T-helper 9 cell (primary cell): Measurements from ENCODE around the gene ELAC2.
"Not testable (repeated sequence)": the region's sequence is repeated elsewhere in the genome, so short reads cannot be mapped to it uniquely, and the experiment has no call there.

Experiments
- DNase-seq: peaks from one replicate; pipeline ENCODE4 v3.0.0-alpha.2; 2020

The ELAC2 gene

DNA sequence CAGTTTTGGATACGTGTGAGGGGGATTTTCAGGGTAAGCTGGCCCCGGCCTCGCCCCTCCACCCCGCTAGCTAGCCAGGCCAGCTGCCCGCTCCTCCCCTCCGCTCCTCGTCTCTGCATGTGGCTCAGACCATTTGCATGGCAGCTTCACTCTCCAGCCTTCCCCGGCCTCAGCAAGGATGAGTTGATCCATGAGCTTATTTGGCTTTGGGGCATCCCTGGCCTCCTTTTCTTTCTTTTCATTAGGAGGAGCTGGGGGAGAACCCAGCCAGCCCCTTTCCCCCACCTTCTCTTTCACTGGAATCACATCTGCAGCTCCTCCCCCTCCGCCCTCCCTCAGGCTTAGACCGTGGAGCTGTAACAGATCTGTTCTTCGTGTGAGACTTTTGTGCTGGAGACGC lies 30.7 kb downstream of the ELAC2 start:
- no peak for DNase-seq

DNA sequence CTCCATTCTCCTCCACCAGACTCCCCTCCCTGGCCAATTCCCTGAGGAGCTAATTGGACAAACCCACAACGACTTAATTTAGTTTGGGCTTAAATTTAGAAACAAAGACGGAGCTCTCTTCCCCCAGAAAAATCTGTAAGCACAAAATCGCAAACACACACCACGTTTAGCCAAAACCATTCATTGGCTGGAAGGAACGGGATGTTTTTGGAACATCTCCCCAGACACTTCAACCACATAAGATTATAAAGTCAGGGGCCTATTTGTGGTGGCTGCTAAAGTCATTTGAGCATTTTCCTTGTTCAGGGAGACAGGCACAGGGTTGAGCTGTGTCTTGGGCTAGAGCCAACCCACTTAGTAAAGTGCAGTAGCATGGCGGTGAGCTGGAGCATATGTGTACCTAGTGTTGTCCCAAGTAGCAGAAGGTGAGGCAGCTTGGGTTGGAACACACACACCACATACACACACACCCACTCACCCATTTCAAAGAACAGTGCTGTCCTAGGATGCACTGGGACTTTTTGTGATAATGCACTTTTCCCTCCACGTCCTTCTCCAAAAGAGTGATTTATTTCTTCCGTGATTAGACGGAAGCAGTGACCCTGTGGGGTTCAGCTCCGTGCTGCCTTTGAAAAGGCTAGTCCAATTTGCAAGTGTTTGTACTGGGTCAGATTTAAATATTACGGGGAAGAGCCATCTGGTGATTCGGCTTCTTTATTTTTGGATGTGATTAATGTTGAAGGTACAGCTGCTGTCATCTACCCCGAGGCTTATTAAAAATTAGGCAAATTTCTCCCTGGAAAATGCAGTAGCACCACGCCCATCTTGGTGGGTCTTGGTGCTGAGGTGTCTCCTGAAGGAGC lies 32.2 kb downstream of the ELAC2 start:
- no peak for DNase-seq

DNA sequence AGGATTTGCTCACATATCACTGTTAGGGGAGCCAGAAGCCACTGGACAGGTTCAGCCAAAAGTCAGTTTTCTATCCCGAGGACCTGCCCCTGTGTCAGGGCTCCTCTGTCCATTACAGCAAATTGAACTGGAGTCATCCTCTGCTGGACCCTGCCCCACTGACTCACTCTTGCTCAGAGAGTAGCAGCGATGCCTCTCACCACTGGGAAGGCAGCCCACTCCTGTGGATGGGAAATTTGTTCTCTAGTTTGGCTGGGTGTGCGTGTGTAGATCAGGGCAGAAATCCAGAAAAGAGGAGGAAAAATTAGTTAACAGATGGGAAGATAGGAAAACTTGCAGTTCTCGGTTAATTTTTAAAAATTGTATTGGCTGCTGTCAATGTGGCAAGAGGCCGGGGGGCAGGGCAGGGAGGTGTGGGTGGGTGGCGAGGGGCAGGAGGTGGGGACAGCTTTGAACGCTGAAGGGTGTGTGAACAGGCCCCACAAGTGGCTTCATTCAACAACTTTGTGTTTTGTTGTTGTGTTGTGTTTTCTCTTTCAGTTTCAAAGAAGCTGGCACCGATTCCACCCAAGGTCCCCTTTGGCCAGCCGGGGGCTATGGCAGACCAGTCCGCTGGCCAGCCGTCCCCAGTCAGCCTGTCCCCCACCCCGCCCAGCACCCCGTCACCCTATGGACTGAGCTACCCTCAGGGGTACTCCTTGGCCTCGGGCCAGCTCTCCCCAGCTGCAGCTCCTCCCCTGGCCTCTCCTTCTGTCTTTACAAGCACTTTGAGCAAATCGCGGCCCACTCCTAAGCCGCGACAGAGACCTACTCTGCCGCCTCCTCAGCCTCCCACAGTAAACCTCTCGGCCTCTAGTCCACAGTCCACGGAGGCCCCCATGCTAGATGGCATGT lies 33.6 kb downstream of the ELAC2 start:
- no peak for DNase-seq

DNA sequence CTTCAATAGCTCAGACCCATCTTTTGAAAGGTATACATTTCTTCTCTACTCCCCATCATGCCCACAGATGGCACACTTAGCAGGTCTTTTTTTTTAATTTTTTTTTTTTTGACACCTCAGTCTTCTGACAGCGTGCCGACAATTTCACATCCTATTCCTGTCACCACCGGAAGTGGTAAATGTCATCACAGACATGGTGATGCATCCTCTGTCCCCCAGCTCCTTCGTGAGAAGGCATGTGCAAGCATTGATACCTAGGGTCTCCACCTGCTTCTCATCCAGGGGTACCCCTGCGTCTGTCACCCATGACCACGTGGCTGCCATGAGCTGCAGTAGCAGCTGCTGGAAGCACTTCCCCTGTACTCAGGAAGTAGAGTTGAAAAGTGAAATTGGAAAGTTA lies 35.6 kb downstream of the ELAC2 start:
- DNase-seq, result no peak

DNA sequence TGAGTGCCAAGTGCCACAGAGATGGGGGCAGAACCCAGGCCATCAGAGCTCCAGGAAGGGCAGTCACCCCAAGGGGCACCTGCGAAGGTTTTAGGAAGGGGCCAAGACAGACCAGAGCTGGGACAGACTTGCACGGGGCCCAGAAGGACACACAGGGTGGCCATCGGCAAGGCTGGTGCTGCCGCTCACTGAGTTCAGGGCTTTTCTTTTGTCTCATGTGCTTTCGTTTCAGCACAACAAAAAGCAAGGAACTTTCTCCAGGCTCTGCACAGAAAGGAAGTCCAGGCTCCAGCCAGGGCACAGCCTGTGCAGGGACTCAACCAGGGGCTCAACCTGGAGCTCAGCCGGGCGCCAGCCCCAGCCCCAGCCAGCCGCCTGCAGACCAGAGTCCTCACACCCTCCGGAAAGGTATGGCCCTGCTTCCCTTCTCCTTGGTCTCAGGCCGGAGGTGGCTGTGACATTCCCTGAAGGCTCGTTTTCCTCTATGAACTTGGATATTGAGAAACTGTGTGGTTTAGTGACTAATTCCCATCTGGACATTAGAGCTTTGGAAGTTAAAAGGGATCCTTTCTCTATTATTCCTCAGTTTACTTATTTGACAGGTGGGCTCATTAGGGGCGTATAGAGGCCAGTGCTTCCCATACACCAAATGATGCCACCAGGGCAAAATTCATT lies 37.9 kb downstream of the ELAC2 start:
- DNase-seq, result no peak

DNA sequence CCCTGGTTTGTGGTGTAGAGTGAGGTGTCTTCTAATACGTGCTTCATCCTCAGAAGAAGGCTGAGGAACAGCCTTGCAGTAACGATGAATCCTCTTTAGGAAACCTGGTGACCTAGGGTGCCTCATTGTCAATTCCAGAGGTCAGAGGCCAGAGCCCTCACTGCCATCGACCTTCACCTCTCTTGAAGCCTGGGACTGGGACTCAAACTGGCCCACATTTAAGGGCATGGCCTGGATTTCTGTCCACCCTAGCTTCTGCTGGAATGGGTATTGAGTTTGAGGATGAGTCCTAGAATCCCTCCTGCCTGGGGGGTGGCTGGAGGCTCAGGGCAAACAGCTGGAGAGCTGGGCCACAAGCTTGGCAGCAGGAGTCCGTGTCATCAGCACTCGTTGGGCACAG lies 38.6 kb downstream of the ELAC2 start:
- DNase-seq, result no peak

DNA sequence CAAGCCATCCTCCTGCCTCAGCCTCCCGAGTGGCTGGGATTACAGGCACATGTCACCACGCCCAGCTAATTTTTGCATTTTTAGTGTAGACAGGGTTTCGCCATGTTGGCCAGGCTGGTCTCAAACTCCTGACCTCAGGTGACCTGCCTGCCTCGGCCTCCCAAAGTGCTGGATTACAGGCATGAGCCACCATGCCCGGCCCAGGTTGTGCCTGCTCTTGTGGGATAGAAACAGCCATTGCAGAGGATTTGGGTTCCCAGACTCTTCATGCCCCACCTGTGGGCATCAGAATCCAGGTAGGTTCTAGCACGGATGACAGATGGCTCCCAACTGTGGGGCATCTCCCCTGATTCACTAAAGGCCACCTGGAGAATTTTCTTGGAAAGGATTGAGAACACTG lies 39.0 kb downstream of the ELAC2 start:
- not testable (repeated sequence) for DNase-seq

DNA sequence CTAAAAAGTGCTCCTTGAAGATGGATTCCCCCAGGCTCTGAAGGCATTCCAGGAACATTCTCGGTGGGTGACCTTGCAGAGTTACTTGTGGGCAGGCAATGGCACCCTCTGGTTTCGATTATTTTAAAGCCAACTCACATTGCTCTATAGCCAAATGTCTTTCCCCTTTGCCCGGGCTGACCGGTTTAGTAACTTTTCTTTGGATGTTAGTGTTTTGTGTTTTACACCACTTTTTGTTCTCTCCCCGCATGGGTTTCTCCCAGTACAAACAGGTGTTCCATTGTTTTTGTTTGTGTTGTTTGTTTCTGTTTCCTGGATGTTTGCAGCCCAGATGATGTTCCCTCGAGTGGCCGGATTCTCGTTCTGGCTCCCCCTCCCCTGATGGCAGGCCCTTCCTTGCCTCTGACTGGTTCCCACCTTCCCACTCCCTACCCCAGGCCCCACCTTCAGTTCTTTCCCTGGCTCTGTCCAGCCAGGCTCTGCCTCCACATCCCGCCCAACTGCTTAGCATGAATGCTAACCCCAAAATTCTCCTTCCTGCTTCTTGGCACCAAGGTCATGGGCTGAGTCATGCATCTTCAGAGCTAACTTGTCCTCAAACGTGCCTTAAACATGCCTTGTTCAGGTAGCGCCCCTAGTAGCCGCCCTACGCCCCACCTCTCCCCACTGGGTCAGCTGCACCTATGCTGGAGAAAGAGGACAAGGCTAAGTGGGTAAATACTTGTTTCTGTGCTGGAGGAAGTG lies 40.6 kb downstream of the ELAC2 start:
- no peak for DNase-seq

DNA sequence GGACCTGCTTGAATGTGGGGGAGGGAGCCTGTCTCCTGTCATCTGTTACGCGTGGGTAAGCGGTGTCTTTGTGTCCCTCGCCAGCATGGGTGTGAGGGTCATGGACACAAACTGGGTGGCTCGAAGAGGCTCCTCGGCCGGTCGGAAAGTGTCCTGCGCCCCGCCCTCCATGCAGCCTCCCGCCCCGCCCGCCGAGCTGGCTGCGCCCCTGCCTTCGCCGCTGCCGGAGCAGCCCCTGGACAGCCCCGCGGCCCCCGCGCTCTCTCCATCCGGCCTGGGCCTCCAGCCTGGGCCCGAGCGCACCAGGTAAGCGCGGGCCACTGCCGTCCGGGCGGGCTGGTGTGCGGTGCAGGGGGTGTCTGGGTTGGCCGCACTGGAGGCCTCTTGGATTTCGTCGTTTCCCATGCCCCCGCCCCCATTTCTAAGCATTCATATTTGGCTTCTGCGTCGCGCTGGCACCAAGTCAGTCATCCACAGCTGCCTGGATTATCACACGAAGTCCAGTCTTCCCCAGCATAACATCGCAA lies 43.8 kb downstream of the ELAC2 start:
- DNase-seq, result no peak

DNA sequence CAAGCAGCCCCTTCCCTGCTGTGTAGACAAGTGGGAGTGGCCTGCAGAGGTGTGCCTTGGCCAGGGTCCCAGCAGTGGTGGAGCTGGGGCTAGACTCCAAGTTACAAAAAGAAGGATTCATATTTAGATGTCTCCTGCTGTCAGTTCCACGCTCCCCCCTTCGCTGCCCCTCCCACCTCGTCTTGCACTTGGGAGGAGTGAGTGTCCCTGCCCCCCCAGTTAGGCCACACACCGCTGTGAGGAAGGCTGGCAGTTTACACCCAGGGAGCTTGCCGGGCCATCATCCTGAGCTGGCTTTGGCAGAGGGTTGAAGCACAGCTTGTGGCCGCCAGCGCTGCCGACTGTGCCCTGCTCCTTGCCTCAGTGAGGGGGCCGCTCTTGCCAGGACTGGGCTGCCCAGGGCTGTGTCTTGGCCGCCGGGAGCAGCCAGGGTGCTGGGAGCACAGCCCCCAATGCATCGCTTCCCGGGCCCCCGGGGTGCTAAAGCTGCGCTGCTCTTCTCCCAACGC lies 44.3 kb downstream of the ELAC2 start:
- no peak for DNase-seq

DNA sequence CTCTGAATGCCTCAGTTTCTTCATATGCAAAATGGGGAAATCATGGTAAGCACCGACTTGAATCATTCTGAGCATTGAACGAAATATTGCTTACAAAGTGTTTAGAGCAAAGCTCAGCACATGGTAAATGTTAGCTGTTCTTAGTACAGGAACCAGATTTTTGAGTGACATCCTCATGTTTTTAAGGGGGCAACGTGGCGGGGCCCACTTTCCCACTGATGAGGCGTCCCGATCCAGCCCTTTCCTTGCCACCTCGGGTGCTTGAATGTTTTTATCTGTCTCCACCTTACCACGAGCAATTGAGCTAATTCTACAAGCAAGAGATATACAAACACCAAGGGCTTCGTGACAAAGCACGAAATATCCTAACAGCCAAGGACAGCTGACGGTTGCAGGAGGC lies 49.9 kb downstream of the ELAC2 start:
- DNase-seq, result no peak

DNA sequence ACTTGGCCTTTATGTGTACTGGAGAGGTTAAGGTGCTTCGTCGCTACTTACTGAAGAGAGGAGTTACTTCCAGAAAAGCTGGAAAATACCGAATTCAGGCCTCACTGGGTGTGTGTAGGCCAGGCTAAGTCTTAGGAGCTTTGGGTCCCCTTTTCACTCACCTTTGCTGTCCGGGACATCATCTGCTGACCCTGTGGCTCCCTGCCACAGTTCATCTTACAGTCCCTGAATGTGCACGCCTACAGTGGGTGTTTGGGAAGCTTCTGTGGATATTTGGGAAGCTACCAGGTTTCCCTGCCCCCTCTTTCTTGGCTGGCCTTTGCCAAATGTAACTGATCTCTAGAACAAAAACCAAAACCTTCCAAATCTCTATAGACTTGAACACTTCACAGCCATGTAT lies 51.4 kb downstream of the ELAC2 start:
- no peak for DNase-seq

DNA sequence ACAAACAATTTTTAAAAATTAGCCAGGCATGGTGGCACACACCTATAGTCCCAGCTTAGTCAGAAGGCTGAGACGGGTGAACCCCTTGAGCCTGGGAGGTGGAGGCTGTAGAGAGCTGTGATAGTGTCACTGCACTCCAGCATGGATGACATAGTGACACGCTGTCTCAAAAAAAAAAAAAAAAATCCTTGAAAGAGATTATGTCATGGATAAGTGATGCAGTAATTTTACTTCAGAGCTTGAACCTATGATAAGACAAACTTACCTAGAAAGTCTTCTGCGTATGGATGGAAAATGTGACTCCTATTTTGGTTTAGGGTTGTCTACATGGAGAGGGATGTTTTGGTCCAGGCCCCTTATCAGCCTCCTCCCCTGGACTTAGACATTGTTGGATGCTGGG lies 51.8 kb downstream of the ELAC2 start:
- DNase-seq, result no peak

DNA sequence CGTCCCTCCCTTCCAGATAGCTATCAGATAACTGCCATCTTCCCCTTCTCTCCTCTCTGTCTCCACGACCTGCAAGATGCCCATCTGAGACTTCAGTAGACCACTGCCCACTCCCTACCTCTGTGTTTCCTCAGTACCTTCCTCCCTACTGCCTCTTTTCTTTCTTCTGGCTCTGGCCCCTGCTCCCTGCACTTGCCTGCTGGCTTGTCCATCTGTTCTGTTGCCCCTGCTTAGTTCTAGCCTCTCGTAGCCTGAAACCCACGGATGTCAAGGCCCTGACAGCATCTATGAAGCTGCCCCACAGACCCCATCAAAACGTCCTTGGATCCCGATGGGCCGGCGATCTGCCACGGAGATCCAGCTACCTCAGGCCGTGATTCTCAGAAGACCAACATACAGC lies 53.0 kb downstream of the ELAC2 start:
- no peak for DNase-seq

DNA sequence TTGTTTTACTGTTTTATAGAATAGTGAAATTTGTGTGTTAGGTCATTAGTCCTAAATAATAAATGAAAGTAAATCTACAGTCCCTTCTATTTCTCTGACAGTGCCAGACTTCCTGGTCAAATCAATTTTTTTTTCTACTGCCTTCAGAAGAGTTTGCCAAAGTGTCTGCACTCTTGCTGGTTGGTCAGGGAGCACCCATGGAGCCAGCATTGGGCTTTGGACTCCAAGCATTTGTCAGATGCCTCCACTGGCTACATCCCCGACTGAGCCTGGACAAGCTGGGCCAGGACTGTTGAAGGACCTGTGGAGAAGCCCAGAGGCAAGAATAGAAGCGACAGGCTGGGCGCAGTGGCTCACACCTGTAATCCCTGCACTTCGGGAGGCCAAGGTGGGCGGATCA lies 53.7 kb downstream of the ELAC2 start:
- no peak for DNase-seq

DNA sequence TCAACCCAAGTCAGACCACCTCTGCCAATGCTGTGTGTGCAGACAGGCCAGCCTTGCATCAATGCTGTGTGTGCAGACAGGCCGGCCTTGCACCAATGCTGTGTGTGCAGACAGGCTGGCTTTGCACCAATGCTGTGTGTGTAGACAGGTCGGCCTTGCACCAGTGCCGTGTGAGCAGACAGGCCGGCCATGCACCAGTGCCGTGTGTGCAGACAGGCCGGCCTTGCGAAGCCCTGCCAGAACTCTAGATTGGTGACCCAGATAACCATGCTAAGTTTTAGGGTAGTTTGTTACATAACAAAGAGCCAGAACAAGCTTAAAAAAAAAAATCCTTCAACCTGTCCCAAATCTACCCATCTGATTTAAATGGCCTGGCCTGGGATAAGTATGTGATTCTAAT lies 54.3 kb downstream of the ELAC2 start:
- no peak for DNase-seq

DNA sequence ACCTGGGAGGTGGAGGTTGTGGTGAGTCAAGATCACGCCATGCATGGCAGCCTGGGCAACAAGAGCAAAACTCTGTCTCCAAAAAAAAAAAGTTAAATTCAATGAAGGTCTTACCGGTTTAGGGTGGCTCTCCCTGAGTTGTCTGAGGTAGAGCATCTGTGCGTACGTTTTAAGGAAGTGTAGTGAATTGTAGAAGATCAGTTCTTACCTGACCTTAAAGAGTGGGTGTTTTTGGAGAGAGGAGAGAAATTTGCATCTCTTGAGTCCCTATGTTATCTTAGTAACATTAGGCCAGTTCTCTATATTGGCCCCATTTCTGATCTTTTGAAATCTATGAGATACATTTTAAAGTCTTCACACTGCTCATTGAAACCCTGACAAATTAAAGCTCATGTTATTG lies 56.2 kb downstream of the ELAC2 start:
- DNase-seq, result no peak

DNA sequence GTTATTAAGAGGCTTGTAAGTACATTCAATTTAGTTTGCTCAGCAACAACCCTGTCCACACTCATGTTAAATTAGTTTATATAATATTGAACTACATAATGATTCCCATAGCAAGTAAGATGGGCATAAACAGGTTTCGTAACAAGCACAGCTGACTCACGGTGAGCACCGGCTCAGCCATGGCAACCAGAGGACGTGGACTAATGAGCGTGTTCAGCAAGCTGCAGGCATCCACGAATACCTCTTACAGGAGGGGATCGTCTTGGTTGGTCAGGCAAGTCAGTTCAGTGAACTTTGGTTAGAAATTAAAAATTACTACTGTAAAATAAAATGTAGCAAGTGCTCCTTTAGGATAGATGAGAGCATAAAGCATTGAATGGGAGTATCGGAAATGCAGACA lies 58.4 kb downstream of the ELAC2 start:
- DNase-seq, result no peak

DNA sequence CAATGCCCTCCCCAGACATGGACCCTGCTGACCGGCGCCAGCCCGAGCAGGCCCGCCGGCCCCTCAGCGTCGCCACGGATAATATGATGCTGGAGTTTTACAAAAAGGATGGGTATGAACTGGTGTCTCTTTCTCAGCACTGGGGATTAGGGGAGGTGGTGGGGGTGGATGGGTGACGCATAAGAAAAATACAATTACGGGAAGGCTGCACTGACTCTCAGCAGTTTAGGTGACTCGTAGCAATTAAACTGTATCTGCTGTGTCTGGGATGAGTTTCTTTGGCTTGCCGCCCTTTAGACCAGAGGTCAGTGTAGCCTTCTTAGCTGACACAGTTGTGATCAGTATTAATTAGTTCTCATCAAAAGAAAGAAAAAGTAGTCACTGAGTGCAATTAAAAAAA lies 59.0 kb downstream of the ELAC2 start:
- DNase-seq, result no peak

DNA sequence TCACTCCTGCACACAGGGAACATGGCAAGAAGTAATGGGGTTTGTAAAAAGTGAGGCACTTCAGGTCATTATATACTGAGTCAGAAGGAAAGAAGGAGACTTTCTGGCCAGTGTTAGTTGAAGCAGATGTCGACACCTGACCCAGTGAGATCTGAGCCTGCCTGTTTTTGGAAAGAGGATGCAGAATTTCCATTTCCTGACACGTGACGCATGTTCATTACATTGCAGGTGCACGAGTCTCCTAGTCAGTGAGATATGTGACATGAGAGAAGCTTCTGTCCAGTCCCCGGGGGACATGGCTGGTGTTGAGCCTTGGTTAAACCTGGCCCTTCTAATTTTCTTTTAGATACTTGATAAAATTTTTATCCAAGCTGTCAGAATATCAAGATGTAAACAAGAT lies 62.3 kb downstream of the ELAC2 start:
- no peak for DNase-seq

DNA sequence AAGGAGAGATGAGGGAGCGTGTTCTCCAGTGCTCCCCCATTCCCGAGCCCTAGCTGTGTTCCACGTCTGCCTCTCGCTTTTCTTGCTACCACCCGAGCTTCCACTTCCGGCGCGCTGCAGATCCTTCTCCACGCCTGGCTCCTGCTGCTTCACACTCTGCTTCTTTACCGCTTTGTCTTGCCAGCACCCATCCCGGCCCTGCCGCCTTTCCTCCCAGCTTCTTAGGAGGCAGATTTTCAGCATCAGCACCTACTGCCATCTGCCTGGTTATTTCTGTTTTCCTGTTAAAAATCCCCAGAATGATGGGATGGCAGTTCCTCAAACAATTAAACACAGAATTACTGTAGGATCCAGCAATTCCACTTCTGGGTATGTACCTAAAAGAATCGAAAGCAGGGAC lies 64.7 kb downstream of the ELAC2 start:
- no peak for DNase-seq

DNA sequence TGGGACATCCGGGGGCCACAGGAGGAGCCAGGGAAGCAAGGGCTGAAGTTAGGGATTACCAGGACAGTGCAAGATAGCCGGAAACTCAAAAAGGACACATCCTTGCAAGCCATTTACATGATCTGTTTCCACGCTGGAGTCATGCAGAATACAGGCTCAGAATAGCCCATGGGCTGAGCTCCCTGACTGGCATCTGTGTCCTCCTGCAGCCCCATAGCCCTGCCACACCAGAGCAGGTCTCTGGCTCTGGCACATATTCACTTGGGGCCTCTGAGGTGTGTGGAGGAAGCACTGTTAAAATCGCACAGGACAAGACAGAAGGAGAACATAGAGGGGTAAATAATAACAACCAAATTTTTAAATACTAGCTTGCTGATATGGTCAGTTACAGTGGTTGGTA lies 65.8 kb downstream of the ELAC2 start:
- DNase-seq, result no peak
